Activated CD4-positive, alpha-beta memory T cell treated with anti-CD3 and anti-CD28 coated beads for 36 hours (primary cell): Measurements from ENCODE around the gene TUBA4B. TPM values are rescaled to one million over a fixed set of nuclear protein-coding genes. Genes with fewer than 3 reads are reported as not detected.

Experiments used
- CTCF ChIA-PET: fragments of 350-600 bp; sonication (Branson Sonifier 250); formaldehyde crosslinking; loops from one replicate; lab custom pipeline; 2021; ENCODE audit warnings: antibody characterized with exemption, inconsistent platforms; lab: Charles Lee
- POLR2A ChIA-PET: fragments of 350-600 bp; sonication (Branson Sonifier 250); formaldehyde crosslinking; loops from one replicate; lab custom pipeline; 2021; ENCODE audit warnings: antibody characterized with exemption; lab: Charles Lee
- DNase-seq: peaks from one replicate; pipeline ENCODE4 v3.0.0-alpha.2; 2020
- H3K27ac Mint-ChIP-seq: one replicate; pipeline ENCODE4 v1.8.0; 2021; ENCODE audit warnings: mixed read lengths
- H3K27me3 Mint-ChIP-seq: one replicate; pipeline ENCODE4 v1.8.0; 2021; ENCODE audit warnings: mixed read lengths
- H3K36me3 Mint-ChIP-seq: one replicate; pipeline ENCODE4 v1.8.0; 2021; ENCODE audit warnings: mixed read lengths
- H3K4me1 Mint-ChIP-seq: one replicate; pipeline ENCODE4 v1.8.0; 2021; ENCODE audit warnings: low read depth, mixed read lengths
- H3K4me3 Mint-ChIP-seq: one replicate; pipeline ENCODE4 v1.8.0; 2021; ENCODE audit warnings: mild to moderate bottlenecking, mixed read lengths
- H3K9me3 Mint-ChIP-seq: one replicate; pipeline ENCODE4 v1.8.0; 2021; ENCODE audit warnings: mixed read lengths
- intact Hi-C: fragments of 100-400 bp; cut with micrococcal nuclease; formaldehyde crosslinking; loops from one replicate; pipeline ENCODE4 v1.15.1; 2023
- total RNA-seq, 2 experiments: library from RNA; stranded (reverse); gene quantifications; one replicate each; pipeline ENCODE4 v1.2.3, GENCODE V29; 2021

The TUBA4B gene
- total RNA-seq, 2 experiments from 2014 or later: not detected

DNA sequence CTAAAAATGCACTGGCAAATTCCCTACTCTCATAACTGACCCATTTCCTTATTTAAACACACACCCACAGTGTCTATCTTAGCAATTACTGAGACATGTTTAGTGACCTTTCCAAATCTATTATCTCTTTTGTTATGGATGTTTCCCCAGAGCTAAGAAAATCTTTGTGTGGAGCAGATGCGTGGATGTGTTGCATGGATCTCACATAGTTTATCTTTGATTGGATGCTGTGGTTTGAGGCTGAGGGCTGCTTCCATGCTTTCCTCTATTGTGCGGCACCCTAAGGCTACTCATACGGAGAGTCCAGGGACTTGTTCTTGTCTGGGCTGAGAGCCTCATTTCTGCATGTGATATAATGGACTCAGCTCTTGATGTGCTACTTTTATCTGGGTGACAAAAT lies 18.7 kb upstream of the TUBA4B start:
- POLR2A ChIA-PET: no interaction called here
- intact Hi-C loops: no loop called here
- Mint-ChIP-seq H3K27ac (no peak overlapping the region), H3K4me3 (no peak overlapping the region), H3K4me1 (peaks cover 36% of the 10 kb centered on the region), H3K27me3 (no peaks in the 10 kb centered on the region), H3K36me3 (peaks cover 64% of the 10 kb centered on the region), H3K9me3 (no peaks in the 10 kb centered on the region)
- no peak for DNase-seq
- CTCF ChIA-PET: interaction anchor here (1.3 to 1.4 kb wide), 3 partner anchors 43 to 62 kb away, joined by 3 to 6 read pairs (median 3); no protein-coding TSS in a partner anchor

DNA sequence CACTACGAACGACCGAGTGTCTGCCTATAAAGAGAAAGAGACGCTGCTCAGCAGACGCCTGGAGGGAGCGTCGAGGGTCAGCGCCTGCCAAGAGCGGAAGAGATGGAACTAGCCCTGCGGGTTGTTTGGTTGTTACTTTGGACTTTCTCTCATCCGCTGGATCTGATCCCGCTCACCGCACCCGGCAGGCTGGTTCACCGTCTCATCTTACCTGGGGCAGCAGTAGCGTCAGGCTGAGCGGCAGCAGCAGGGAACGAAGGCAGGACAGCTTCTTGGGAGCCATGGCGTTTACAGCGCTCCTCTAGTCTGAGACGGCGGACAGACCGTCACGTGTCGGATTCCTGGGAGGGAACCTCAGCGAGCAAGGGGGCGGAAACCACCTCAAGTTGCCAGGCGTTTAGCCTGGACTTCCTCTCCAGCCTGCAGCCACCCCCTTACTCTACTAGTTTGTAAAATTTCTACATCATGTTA lies 9.7 kb upstream of the TUBA4B start:
- Mint-ChIP-seq H3K36me3 (peaks cover 16% of the 10 kb centered on the region), H3K4me3 (peak overlapping the region; percentile 59), H3K4me1 (peaks cover 41% of the 10 kb centered on the region), H3K27me3 (no peaks in the 10 kb centered on the region), H3K27ac (no peak overlapping the region), H3K9me3 (no peaks in the 10 kb centered on the region)
- intact Hi-C loops: no loop called here
- POLR2A ChIA-PET: interaction anchor here (2.7 kb wide), 1 partner anchor 14 kb away, joined by 8 read pairs; the partner anchor contains the start of genes ANKZF1 and ATG9A
- DNase-seq: no peak
- CTCF ChIA-PET: interaction anchor here (6.8 kb wide), 1 partner anchor 52 kb away, joined by 51 read pairs; no protein-coding TSS in a partner anchor

DNA sequence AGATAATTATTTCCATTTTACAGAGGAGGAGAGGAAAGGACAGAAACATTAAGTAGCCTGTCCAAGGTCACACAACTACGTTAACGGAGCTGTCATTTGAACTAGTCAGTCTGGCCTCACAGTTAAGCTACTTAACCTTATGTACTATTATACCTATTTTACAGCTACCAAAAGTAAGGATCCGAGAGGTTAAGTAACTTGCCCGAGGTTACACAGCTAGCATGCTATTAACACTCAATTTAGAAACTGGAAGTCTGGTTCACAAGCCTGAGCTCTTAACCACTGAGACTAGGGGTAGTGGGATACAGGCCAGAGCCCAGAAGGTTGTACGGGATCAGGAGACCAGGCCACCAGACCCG lies 8.3 kb upstream of the TUBA4B start:
- Mint-ChIP-seq H3K4me1 (peaks cover 56% of the 10 kb centered on the region), H3K9me3 (no peaks in the 10 kb centered on the region), H3K27me3 (no peaks in the 10 kb centered on the region), H3K4me3 (peak overlapping the region; percentile 98), H3K27ac (peak overlapping the region; percentile 98), H3K36me3 (peaks cover 29% of the 10 kb centered on the region)
- intact Hi-C loops: loop anchor here (1.0 to 5.0 kb wide), 4 partner anchors 9 to 847 kb away; partner anchors contain the start of genes ANKZF1, ATG9A, CTDSP1 and NHEJ1
- no peak for DNase-seq
- ChIA-PET CTCF (interaction anchor here (1.0 to 6.8 kb wide), 8 partner anchors 10 to 90 kb away, joined by 3 to 51 read pairs (median 7); partner anchors contain the start of genes ANKZF1, ATG9A, CNPPD1 and DNAJB2), POLR2A (interaction anchor here (1.0 to 2.6 kb wide), 9 partner anchors 10 to 69 kb away, joined by 3 to 43 read pairs (median 10); partner anchors contain the start of genes ANKZF1, ATG9A, CNPPD1 and DNAJB2)

DNA sequence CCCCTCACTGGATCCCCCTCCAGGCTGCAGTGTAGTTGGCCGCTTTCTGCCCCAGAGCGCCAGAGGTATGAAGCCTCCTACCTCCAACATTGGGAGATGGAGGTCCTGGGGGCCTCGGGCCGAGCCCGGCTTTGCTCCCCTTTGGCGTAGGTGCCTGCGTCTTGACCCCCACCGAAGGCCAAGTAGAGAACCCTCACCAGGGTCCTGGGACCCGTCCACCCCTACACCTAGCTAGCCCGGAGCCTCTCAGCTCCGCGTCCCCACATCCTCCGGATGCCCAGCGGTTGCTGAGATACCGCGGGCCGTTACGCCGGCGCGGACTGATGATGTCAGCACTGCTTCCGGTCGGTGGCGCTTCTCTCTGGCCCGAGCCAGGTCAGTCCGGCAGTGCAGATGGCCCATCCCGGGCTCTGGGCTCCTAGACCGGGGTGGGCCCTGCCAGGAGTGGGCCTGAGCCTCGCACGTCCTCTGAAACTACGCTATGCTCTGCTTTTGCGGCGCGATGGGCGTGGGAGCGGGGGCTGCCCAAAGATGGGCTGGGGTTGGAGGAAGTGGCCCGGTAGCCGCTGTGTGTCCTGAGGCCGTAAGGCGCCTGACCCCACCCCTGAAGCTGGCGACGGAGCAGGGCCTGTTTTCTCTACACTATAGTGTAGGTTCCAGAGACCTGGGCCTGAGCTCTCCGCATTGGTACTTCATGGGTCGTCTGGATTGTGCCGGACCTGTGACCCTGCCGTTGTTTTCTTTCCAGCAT lies 7.7 kb upstream of the TUBA4B start, which contains the start of the genes GLB1L and STK16:
Gene GLB1L (minus strand): TSS at position 297 of the 751 bp plus-strand sequence. CDS start 1,871 bp downstream, outside the sequence.
Gene STK16 (plus strand): TSS at position 332 of the 751 bp plus-strand sequence. CDS start 521 bp downstream, outside the sequence.
- H3K27me3 Mint-ChIP-seq: no peaks in the 10 kb centered on the region
- H3K27ac Mint-ChIP-seq: peak within 1 kb of the TSS; percentile 98
- peaks cover 61% of the 10 kb centered on the region for H3K4me1 Mint-ChIP-seq
- no peaks in the 10 kb centered on the region for H3K9me3 Mint-ChIP-seq
- H3K4me3 Mint-ChIP-seq: peak within 1 kb of the TSS; percentile 98
- H3K36me3 Mint-ChIP-seq: peaks cover 35% of the 10 kb centered on the region
- CTCF ChIA-PET: interaction anchor here (0.9 to 6.8 kb wide), 10 partner anchors 10 to 91 kb away, joined by 3 to 51 read pairs (median 4); partner anchors contain the start of genes ANKZF1, ATG9A, CNPPD1 and DNAJB2
- intact Hi-C loops: loop anchor here (1.0 to 5.0 kb wide), 4 partner anchors 8 to 848 kb away; partner anchors contain the start of genes ANKZF1, ATG9A, CTDSP1 and NHEJ1
- peak; percentile 95 for DNase-seq
- POLR2A ChIA-PET: interaction anchor here (0.7 to 2.6 kb wide), 10 partner anchors 8 to 69 kb away, joined by 3 to 43 read pairs (median 10); partner anchors contain the start of genes ANKZF1, ATG9A, CNPPD1 and DNAJB2

DNA sequence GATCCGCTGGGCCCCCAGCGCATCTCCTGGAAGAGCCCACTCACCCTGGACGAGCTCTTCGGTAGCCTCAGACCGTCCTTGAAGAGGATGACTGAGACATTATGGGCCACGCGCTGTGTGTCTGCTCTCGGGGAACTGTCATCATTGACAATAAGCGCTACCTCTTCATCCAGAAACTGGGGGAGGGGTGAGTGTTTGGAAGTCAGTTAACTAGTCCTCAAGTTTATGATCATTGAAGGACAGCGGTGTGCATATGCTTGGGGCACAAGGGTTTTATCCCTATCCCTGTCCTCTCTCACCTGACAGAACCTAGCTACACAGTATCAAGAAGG lies 7.2 kb upstream of the TUBA4B start:
- intact Hi-C loops: loop anchor here (1.0 to 5.0 kb wide), 4 partner anchors 7 to 849 kb away; partner anchors contain the start of genes ANKZF1, ATG9A, CTDSP1 and NHEJ1
- Mint-ChIP-seq H3K36me3 (peaks cover 40% of the 10 kb centered on the region), H3K4me3 (peak overlapping the region; percentile 98), H3K27ac (peak overlapping the region; percentile 98), H3K9me3 (no peaks in the 10 kb centered on the region), H3K4me1 (peaks cover 67% of the 10 kb centered on the region), H3K27me3 (no peaks in the 10 kb centered on the region)
- ChIA-PET POLR2A (interaction anchor here (0.7 to 2.6 kb wide), 7 partner anchors 8 to 49 kb away, joined by 3 to 43 read pairs (median 9); partner anchors contain the start of genes ANKZF1, ATG9A, DNAJB2 and TUBA4A), CTCF (interaction anchor here (0.9 to 6.8 kb wide), 8 partner anchors 9 to 91 kb away, joined by 3 to 51 read pairs (median 7); partner anchors contain the start of genes ANKZF1, ATG9A, CNPPD1 and DNAJB2)
- DNase-seq: peak; percentile 40

DNA sequence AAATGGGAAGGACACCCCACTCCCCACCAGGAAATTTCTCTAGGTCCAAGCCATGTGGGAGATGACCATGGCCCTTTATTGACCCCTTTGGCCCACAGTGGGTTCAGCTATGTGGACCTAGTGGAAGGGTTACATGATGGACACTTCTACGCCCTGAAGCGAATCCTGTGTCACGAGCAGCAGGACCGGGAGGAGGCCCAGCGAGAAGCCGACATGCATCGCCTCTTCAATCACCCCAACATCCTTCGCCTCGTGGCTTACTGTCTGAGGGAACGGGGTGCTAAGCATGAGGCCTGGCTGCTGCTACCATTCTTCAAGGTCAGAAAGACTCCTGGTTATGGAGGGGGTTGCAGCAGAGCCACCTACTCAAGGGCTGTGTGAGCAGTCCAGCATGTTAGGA lies 6.5 kb upstream of the TUBA4B start:
- ChIA-PET POLR2A (interaction anchor here (2.2 to 2.6 kb wide), 2 partner anchors 8 to 33 kb away, joined by 22 to 43 read pairs; partner anchors contain the start of genes DNAJB2, TUBA4A and TUBA4B), CTCF (interaction anchor here (2.2 to 6.8 kb wide), 3 partner anchors 9 to 48 kb away, joined by 9 to 51 read pairs (median 19); partner anchors contain the start of genes DNAJB2 and TUBA4A)
- Mint-ChIP-seq H3K9me3 (no peaks in the 10 kb centered on the region), H3K27ac (peak overlapping the region; percentile 98), H3K27me3 (no peaks in the 10 kb centered on the region), H3K36me3 (peaks cover 47% of the 10 kb centered on the region), H3K4me3 (peak overlapping the region; percentile 98), H3K4me1 (peaks cover 74% of the 10 kb centered on the region)
- no peak for DNase-seq
- intact Hi-C loops: loop anchor here (5.0 kb wide), 1 partner anchor 849 kb away; the partner anchor contains the start of gene CTDSP1

DNA sequence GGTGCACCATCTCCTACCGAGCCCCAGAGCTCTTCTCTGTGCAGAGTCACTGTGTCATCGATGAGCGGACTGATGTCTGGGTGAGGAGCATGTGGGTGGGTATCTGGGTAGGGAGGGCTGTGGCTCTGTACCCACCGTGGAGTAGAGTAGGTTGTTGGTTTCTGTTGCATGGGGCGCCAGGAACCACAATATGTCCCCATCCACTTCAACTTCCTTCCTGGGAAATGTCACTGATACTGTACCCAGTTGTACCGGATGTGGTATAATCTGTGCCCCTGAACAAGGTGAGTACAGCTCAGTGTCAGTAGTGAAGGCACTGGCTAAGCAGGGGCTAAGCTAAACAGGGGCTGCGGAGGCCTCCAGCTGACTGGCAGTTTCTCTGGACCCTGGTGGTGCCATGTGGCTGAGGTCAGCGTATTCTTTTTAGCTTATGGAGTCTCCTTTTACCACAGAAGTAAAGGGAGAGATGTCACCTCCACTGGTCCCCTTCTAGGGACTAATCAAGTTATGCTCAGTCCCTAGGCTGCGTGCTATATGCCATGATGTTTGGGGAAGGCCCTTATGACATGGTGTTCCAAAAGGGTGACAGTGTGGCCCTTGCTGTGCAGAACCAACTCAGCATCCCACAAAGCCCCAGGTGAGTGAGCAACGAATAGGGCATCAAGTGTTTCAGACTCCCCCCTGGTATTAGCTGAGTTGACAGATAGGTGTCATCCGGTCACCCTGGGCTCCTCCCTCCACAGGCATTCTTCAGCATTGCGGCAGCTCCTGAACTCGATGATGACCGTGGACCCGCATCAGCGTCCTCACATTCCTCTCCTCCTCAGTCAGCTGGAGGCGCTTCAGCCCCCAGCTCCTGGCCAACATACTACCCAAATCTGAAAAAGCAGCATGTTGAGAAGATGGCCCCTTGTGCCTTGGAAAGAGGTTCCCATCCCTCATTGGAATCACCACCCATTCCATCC lies 5.1 kb upstream of the TUBA4B start:
- intact Hi-C loops: loop anchor here (1.0 to 5.0 kb wide), 2 partner anchors 31 to 851 kb away; partner anchors contain the start of genes CTDSP1 and DNAJB2
- no peaks in the 10 kb centered on the region for H3K27me3 Mint-ChIP-seq
- H3K36me3 Mint-ChIP-seq: peaks cover 60% of the 10 kb centered on the region
- peaks cover 85% of the 10 kb centered on the region for H3K4me1 Mint-ChIP-seq
- DNase-seq: peak; percentile 83
- peak overlapping the region; percentile 98 for H3K27ac Mint-ChIP-seq
- H3K9me3 Mint-ChIP-seq: no peaks in the 10 kb centered on the region
- peak overlapping the region; percentile 57 for H3K4me3 Mint-ChIP-seq
- CTCF ChIA-PET: interaction anchor here (0.7 to 6.8 kb wide), 8 partner anchors 18 to 144 kb away, joined by 3 to 51 read pairs (median 6); partner anchors contain the start of genes ANKZF1, ATG9A, CNPPD1 and DNAJB2
- POLR2A ChIA-PET: interaction anchor here (1.6 to 3.3 kb wide), 3 partner anchors 18 to 31 kb away, joined by 9 to 32 read pairs (median 15); partner anchors contain the start of genes ABCB6, ANKZF1, ATG9A and DNAJB2

DNA sequence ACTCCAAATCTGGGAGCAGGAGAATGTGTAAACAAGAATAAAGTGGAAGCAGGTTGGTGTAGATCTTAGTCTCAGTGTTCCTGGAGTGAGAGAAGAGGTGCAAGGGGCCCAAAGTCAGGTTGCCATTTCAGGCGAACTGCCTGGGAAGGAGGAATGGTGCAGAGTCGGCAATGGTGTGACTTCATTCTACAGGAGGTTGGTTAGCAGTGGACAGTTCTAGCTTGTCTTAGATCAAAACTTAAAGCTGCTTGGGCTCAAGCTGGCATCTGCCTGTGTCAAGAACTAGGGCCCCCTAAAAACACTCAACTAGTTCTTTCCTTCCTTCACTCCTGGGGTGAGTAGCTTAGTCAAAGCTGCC lies 4.2 kb upstream of the TUBA4B start:
- peaks cover 80% of the 10 kb centered on the region for H3K4me1 Mint-ChIP-seq

DNA sequence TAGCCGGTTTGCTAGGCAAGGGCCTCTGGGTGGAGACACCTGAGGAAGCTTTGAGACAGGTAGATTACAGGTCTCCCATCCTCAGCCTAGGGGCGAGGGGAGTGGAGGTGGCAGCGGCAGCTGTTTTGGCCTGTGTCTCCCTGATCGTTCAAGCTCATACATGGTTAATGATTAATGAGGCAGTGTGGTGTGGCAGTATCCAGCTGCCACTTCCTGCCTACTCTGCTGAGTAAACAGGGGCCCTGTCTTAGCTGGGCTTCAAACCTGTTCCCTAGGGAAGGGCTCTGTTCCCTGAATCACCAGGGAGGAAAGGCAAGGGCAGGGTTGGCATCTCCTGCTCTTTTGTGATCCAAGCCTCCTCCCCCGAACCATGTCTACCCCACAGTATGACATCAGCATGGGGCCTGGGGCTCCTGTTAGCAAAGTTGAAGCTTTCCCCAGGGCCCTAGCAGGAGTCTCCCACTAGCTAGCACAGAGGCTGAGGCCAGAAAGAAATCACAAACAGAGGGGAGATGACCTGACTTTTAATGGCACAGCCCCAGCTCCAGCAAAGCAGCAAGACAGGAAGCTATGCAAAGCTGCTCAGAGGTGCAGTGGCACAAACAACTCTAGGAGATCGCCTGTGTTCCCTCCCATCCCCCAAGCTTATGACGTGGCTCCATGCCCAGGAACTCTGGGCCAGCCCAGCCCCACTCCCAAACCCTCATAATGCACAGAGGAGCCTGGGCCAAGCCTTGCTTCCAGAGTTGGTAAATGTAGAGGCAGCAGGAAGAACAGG lies 3.7 kb upstream of the TUBA4B start:
- peak; percentile 62 for DNase-seq
- Mint-ChIP-seq H3K27me3 (no peaks in the 10 kb centered on the region), H3K36me3 (peaks cover 60% of the 10 kb centered on the region), H3K9me3 (no peaks in the 10 kb centered on the region), H3K4me1 (peaks cover 75% of the 10 kb centered on the region), H3K27ac (peak overlapping the region; percentile 98), H3K4me3 (peak overlapping the region; percentile 68)
- CTCF ChIA-PET: interaction anchor here (1.0 to 6.8 kb wide), 11 partner anchors 20 to 191 kb away, joined by 3 to 51 read pairs (median 4); partner anchors contain the start of genes ANKZF1, ATG9A, CNPPD1 and DNAJB2
- POLR2A ChIA-PET: interaction anchor here (1.0 to 3.3 kb wide), 6 partner anchors 20 to 43 kb away, joined by 3 to 32 read pairs (median 8); partner anchors contain the start of genes ABCB6, ANKZF1, ATG9A and DNAJB2
- intact Hi-C loops: loop anchor here (5.0 kb wide), 1 partner anchor 852 kb away; the partner anchor contains the start of gene CTDSP1

More for the DNA sequence above, 4.2 kb upstream of the TUBA4B start:
- CTCF ChIA-PET: interaction anchor here (1.0 to 6.8 kb wide), 10 partner anchors 19 to 190 kb away, joined by 3 to 51 read pairs (median 4); partner anchors contain the start of genes ANKZF1, ATG9A, CNPPD1 and DNAJB2
- peak overlapping the region; percentile 98 for H3K27ac Mint-ChIP-seq
- peak overlapping the region; percentile 68 for H3K4me3 Mint-ChIP-seq
- no peaks in the 10 kb centered on the region for H3K9me3 Mint-ChIP-seq
- H3K36me3 Mint-ChIP-seq: peaks cover 60% of the 10 kb centered on the region
- DNase-seq: no peak
- H3K27me3 Mint-ChIP-seq: no peaks in the 10 kb centered on the region
- intact Hi-C loops: loop anchor here (5.0 kb wide), 1 partner anchor 852 kb away; the partner anchor contains the start of gene CTDSP1
- POLR2A ChIA-PET: interaction anchor here (1.0 to 3.3 kb wide), 5 partner anchors 19 to 30 kb away, joined by 3 to 32 read pairs (median 12); partner anchors contain the start of genes ABCB6, ANKZF1, ATG9A and DNAJB2
